OCI-LY1 (cell line): ENCODE measurements around the gene SHROOM2.

Source experiments
- H2AFZ ChIP-seq: fragments of 200-600 bp; sonication (generic), shearing (Covaris generic); 2 replicates; pipeline ENCODE4 v1.6.0; 2014; ENCODE audit warnings: antibody characterized with exemption, mild to moderate bottlenecking, low read length
- H3F3A ChIP-seq: fragments of 200-600 bp; sonication (generic), shearing (Covaris generic); 2 replicates; pipeline ENCODE4 v1.6.0; 2014; ENCODE audit warnings: mild to moderate bottlenecking, antibody characterized with exemption, low read length, moderate library complexity; ENCODE audit not compliant: insufficient read depth
- H3K27ac ChIP-seq: fragments of 200-600 bp; sonication (generic); 2 replicates; pipeline ENCODE4 v1.5.1; 2014; ENCODE audit warnings: low read length, mixed run types, mild to moderate bottlenecking, low read depth; ENCODE audit not compliant: poor library complexity, severe bottlenecking
- H3K27me3 ChIP-seq: fragments of 200-600 bp; sonication (generic); 2 replicates; pipeline ENCODE4 v1.6.0; 2014; ENCODE audit warnings: antibody characterized with exemption, mild to moderate bottlenecking, low read length, moderate library complexity; ENCODE audit not compliant: insufficient read depth
- H3K36me3 ChIP-seq: fragments of 200-600 bp; sonication (generic); 2 replicates; pipeline ENCODE4 v1.6.1; 2014; ENCODE audit warnings: mild to moderate bottlenecking, antibody characterized with exemption, low read length, moderate library complexity, mixed read lengths; ENCODE audit not compliant: insufficient read depth
- H3K4me1 ChIP-seq: fragments of 200-600 bp; sonication (generic); 2 replicates; pipeline ENCODE4 v1.5.1; 2014; ENCODE audit warnings: mild to moderate bottlenecking, low read length, moderate library complexity; ENCODE audit not compliant: insufficient read depth, severe bottlenecking
- H3K4me2 ChIP-seq: fragments of 200-600 bp; sonication (generic), shearing (Covaris generic); 2 replicates; pipeline ENCODE4 v1.6.1; 2014; ENCODE audit warnings: low read length
- H3K4me3 ChIP-seq: fragments of 200-600 bp; sonication (generic); 2 replicates; pipeline ENCODE4 v1.5.1; 2014; ENCODE audit warnings: low read length, low read depth, mild to moderate bottlenecking, mixed read lengths; ENCODE audit not compliant: poor library complexity, severe bottlenecking
- H3K79me2 ChIP-seq: fragments of 200-600 bp; shearing (Covaris generic); 2 replicates; pipeline ENCODE4 v1.6.1; 2016; ENCODE audit warnings: mixed run types, low read length, mixed read lengths; ENCODE audit not compliant: insufficient read depth
- H3K9ac ChIP-seq: fragments of 200-600 bp; sonication (generic), shearing (Covaris generic); 2 replicates; pipeline ENCODE4 v1.6.1; 2014; ENCODE audit warnings: mild to moderate bottlenecking, low read length, mixed read lengths
- H3K9me2 ChIP-seq: fragments of 200-600 bp; sonication (generic), shearing (Covaris generic); 2 replicates; pipeline ENCODE4 v1.6.1; 2014; ENCODE audit warnings: low read depth, mild to moderate bottlenecking, low read length, mixed read lengths
- H3K9me3 ChIP-seq: fragments of 200-600 bp; shearing (Covaris generic); 2 replicates; pipeline ENCODE4 v1.6.1; 2014; ENCODE audit warnings: low read length, mixed read lengths
- H4K20me1 ChIP-seq: fragments of 200-600 bp; sonication (generic), shearing (Covaris generic); 2 replicates; pipeline ENCODE4 v1.6.0; 2016; ENCODE audit warnings: mild to moderate bottlenecking, low read length; ENCODE audit not compliant: insufficient read depth
- EZH2 ChIP-seq: fragments of 200-600 bp; sonication (generic), shearing (Covaris generic); IDR thresholded peaks from 2 replicates; pipeline ENCODE4 v1.8.0; 2017; ENCODE audit warnings: borderline replicate concordance, mixed run types, mild to moderate bottlenecking, antibody characterized with exemption, low read length, moderate library complexity, mixed read lengths
- TF ChIP-seq, protein P1 (sequence below): fragments of 200-600 bp; sonication (generic), shearing (Covaris generic); IDR thresholded peaks from 2 replicates; pipeline ENCODE4 v1.5.1; 2017; ENCODE audit warnings: mild to moderate bottlenecking, antibody characterized with exemption, low read length, moderate library complexity, mixed read lengths

Gene SHROOM2

GRCh38 chrX:9867753-9868152, 81.5 kb downstream of the SHROOM2 start:
- H3K9ac ChIP-seq = no peak overlapping the region

GRCh38 chrX:9871701-9872268, 85.6 kb downstream of the SHROOM2 start:
- TF ChIP-seq, protein P1, sequence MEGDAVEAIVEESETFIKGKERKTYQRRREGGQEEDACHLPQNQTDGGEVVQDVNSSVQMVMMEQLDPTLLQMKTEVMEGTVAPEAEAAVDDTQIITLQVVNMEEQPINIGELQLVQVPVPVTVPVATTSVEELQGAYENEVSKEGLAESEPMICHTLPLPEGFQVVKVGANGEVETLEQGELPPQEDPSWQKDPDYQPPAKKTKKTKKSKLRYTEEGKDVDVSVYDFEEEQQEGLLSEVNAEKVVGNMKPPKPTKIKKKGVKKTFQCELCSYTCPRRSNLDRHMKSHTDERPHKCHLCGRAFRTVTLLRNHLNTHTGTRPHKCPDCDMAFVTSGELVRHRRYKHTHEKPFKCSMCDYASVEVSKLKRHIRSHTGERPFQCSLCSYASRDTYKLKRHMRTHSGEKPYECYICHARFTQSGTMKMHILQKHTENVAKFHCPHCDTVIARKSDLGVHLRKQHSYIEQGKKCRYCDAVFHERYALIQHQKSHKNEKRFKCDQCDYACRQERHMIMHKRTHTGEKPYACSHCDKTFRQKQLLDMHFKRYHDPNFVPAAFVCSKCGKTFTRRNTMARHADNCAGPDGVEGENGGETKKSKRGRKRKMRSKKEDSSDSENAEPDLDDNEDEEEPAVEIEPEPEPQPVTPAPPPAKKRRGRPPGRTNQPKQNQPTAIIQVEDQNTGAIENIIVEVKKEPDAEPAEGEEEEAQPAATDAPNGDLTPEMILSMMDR = no peak
- no peak for TF ChIP-seq EZH2
- Histone ChIP-seq H2AFZ (no peak overlapping the region), H4K20me1 (no peaks in the 10 kb centered on the region), H3K36me3 (no peaks in the 10 kb centered on the region), H3K4me1 (no peaks in the 10 kb centered on the region), H3K9me2 (no peaks in the 10 kb centered on the region), H3K27me3 (no peaks in the 10 kb centered on the region), H3F3A (no peaks in the 10 kb centered on the region), H3K9ac (no peak overlapping the region), H3K27ac (no peak overlapping the region), H3K79me2 (no peaks in the 10 kb centered on the region), H3K9me3 (no peaks in the 10 kb centered on the region), H3K4me3 (no peak overlapping the region), H3K4me2 (no peak overlapping the region)

More at GRCh38 chrX:9867753-9868152, 81.5 kb downstream of the SHROOM2 start:
- Histone ChIP-seq H3K27ac (no peak overlapping the region), H4K20me1 (no peaks in the 10 kb centered on the region), H3K79me2 (no peaks in the 10 kb centered on the region), H3K36me3 (no peaks in the 10 kb centered on the region), H3F3A (no peaks in the 10 kb centered on the region), H3K9me2 (no peaks in the 10 kb centered on the region), H2AFZ (no peak overlapping the region), H3K27me3 (no peaks in the 10 kb centered on the region), H3K4me3 (no peak overlapping the region), H3K4me2 (no peak overlapping the region), H3K4me1 (no peaks in the 10 kb centered on the region), H3K9me3 (no peaks in the 10 kb centered on the region)
- no peak for TF ChIP-seq EZH2
- TF ChIP-seq, protein P1 = no peak

DNA sequence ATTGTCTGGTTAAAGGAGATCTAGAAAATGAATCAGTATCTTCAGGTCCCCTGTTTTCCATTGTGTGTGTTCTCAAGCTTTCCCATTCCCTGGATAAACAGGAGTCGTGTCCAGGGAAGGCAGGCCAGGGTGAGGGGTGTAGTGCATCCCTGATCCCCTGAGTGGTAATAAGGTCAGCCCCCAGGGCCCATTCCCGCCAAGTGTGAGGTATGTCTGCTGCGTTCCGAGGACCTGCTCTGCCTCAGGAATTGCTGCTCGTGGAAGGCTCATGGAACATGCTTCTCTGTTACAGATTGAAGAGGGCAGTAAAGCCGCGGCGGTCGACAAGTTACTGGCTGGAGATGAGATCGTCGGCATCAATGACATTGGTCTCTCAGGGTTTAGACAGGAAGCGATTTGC, 87.1 kb downstream of the SHROOM2 start:
- Histone ChIP-seq H2AFZ (no peak overlapping the region), H3K27ac (no peak overlapping the region), H3K9me2 (no peaks in the 10 kb centered on the region), H3K4me2 (no peak overlapping the region), H3K4me3 (no peak overlapping the region), H3K9me3 (no peaks in the 10 kb centered on the region), H4K20me1 (no peaks in the 10 kb centered on the region), H3K36me3 (no peaks in the 10 kb centered on the region), H3K27me3 (no peaks in the 10 kb centered on the region), H3F3A (no peaks in the 10 kb centered on the region), H3K4me1 (no peaks in the 10 kb centered on the region), H3K79me2 (no peaks in the 10 kb centered on the region), H3K9ac (no peak overlapping the region)
- no peak for TF ChIP-seq EZH2
- TF ChIP-seq, protein P1 = no peak
